GM18519 (cell line): ENCODE data around the gene RAD51D.
"Not testable (repeated sequence)": the region's sequence is repeated elsewhere in the genome, so short reads cannot be mapped to it uniquely, and the experiment has no call there.

Experiments used
- ATAC-seq: cut with Tn5 transposase; IDR thresholded peaks from one replicate; pipeline ENCODE4 v1.9.1; 2021; ENCODE audit warnings: mild to moderate bottlenecking, moderate library complexity; ENCODE audit not compliant: unreplicated experiment, low FRiP score

The RAD51D gene

DNA sequence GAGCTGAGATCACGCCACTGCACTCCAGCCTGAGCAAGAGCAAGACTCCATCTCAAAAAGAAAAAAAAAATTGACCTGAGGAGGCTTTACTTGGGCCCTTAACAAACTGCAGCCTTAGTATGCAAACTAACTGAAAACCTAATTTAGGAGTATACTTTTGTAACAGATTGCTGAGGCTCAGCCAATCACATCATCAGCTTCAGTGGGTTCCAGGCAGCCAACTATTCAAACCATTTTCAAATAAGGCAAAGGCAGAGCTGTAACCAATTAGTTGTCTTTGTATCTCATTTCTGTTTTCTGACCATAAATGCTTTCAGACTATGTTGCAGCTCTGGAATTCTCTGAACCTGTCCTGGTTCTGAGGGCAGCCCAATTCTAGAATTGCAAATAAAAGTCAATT, 23.9 kb downstream of the RAD51D start:
- no peak for ATAC-seq

DNA sequence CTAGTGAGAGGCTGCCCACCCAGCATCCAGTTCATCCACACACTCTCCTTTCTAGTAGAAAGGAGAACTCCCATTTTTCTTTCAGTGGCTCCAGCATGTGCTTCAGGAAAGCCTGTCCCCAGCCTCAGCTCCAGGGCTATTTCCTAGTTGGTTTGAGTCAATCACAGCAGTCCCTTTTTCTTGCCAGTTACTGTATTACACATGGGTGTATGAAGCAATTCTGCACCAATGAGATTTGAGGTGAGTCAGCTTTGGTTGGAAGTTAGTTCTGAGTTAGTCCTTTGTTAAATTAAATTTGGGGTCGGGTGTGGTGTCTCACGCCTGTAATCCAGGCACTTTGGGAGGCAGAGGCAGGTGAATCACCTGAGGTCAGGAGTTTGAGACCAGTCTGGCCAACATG, 24.8 kb downstream of the RAD51D start:
- no peak for ATAC-seq

DNA sequence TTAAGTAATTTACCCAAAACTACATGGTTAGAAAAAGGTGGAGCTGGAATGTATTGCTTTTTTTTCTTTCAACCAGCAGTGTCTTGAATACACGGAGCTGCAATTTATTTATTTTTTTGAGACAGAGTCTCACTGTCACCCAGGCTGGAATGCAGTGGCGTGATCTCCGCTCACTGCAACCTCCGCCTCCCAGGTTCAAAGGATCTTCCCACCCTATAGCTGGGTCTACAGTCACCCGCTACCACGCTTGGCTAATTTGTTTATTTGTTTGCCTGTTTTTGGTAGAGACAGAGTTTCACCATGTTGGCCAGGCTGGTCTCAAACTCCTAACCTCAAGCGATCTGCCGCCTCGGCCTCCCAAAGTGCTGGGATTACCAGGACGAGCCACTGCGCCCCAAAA, 29.0 kb downstream of the RAD51D start:
- not testable (repeated sequence) for ATAC-seq

DNA sequence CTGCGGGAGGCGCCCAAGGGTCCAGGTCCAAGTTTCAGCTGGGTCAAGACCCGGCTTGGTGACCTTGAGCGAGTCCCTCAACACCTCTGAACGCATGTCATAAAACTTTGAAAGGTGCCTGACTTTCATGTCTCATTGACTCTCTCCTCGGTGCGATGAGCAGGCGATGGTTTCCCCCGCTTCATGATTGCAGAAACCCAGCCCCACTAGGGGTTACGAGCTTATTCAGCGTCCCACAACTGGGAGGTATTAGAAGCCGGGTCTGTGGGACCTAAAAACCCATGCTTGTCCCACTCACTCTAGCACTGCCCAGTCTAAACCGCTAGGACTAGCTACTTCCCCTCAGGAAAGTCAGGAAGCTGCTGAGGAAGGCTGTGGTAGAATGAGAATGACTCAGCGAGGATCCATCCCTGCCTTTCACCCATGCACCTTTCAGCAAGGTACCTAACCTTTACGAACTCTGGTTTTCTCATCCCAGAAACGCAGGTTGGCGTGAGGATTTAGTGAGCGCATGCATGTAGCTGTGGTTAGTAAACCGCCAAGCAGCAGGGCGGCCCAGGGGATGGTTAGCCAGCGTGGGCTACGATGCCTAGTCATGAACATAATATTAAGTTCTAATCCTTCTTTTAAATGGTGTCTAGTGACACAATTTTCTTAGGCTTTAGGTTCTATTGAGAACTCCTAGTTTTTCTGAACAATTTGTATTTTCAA, 29.9 kb downstream of the RAD51D start:
- ATAC-seq = peak; percentile 6

DNA sequence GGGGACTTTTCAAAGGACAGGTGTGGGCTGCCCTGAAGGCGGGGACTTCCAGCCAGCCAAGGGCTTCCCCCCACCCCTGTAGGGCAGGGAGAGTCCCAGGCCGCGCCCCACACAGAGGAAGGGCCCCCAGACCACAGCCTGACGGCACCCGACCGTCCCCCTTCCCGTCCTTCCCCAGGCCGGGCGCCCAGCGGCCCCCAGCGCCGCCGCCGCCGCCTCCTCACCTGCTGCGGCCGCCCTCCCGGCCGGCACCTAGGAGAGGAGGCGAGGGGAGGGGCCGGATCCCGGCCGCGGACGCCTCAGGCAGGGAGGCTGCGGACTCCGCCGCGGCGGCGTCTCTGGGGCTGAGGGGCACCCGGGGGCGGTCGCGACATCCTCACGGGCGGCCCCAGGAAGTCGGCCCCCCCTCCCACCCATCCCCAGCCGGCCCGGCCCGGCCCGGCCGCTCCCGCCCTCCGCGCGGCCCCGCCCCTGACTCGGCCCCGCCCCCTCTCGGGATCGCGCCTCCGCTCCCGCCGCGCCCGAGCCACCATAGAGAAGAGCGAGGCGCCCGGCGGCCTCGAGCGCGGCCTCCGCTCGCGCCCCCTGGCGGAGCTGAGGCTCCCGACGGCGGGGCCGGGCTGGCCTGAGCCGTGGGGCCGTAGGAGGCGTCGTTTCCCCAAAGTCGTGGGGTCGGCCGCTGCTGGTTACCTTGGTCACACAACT, 30.6 kb downstream of the RAD51D start:
- ATAC-seq = peak; percentile 40

DNA sequence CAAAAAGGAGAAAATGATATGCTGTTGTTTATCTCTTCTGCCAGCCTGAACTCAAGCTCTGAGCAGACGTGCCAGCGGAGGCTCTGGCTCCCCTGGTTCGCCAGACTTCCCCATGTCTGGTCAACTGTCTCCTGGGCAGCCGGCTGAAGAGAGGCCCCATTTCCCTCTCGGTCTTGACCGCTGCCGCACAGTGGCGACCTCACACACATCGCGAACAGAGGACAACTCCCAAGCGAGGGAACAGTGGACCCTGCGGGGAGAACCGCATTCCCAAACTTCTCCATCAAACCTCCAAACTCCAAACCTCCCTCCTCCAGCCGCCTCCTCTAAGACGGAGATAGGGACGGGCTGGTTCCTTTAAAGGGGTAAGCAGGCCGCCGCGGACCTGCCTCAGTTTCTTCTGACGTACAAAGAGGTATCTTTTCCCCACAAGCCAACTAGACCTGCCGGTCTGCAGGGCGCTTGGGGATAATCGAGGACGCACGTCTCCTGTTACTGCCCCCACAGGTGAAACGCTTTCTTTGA, 31.2 kb downstream of the RAD51D start:
- no peak for ATAC-seq

DNA sequence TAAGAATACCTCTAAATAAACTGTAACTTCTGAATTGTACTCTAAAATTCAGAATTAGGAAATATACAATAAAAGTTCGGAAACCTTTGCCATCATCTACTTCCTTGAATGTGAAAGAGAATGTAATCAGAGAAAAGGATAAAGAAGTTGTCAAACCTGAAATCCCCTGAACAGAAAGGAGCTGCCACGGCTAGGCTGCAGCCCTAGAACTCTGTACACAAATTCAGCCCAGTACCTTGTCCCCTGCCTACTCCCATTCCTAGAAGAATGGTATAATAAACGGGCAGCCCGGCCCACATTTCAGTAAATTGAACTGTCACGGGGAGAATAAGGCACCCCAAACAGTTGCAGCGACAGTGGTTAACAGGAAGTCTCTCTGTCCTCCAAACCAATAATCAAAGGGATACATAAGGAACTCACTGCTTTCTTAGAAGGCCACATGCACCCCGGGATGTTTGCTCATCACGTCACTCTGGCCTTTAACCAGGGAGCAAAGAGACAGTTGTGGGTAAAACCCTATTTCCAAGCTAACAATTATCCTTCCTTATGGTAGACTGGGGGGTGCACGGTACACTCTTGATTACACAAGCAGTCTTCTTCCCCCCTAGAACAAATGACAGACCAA, 31.8 kb downstream of the RAD51D start:
- no peak for ATAC-seq

DNA sequence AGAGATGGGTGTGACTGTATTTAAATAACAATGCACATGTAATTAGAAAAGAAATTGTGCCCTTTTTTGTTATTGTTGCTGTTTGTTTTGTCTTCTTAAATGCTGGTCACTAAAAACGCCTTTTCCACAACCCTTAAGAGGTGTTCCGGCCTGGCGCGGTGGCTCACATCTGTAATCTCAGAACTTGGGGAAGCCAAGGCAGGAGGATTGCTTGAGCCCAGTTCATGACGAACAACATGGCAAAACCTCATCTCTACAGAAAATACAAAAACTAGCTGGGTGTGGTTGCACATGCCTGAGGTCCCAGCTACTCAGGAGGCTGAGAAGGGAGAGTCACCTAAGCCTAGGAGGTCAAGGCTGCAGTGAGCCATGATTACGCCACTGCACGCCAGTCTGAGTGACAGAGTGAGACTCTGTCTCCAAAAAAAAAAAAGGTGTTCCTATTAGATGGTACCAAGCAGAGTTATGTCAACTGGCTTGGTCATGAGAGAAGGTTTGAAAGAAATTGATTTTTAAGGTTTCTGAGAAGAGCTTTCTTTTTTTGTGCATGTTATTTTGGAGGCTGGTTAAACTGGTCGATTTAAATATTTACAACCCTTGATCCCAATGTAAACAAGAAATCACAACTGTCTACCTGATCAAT, 32.6 kb downstream of the RAD51D start:
- no peak for ATAC-seq

DNA sequence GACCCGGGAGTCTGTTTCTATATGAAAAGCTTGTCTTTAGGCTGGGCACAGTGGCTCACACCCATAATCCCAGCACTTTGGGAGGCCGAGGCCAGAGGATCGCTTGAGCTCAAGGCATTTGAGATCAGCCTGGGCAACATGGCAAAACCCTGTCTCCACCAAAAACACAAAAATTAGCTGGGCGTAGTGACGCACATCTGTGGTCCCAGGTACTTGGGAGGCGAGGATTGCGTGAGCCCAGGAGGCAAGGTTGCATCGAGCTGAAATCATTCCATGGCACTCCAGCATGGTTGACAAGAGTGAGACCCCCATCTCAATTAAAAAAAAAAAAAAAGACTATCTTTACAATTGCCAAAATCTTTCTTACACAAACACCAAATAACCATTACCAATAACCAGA, 33.5 kb downstream of the RAD51D start:
- ATAC-seq = no peak

DNA sequence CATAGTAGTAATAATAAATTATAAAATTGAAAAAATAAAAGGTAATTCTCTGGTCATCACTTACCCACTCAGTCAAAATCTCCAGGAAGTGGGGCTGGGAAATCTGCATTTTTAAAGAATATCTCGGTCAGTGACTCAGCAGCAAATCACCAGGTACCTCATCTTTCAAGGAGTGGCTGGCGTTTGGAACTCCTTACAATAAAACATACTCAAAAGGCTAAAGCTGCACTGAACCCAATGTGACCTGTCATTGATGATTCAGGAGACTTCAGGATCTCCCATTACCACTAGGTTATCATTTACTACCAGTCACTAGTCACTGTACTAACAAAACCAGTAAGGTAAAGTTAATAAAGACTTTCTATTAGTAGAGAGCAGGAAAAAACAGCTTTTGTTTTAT, 34.7 kb downstream of the RAD51D start:
- no peak for ATAC-seq

DNA sequence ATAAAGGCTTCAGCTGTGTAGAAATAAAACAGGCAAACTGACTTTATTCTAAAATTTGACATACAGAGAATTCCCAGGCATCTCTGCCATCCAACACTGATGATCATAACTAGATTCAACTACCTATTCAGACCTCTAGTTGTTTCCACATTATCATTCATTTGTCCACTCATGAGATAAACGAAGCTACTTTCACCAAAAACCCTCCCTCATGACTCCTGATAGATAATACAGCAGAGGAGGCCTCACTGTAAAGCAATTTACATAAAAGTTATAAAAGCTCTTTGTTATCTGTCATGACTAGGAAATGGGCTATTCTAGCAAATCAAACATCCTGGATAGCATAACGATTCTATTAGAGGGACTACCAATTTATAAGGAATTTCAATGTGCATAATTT, 36.6 kb downstream of the RAD51D start:
- no peak for ATAC-seq

DNA sequence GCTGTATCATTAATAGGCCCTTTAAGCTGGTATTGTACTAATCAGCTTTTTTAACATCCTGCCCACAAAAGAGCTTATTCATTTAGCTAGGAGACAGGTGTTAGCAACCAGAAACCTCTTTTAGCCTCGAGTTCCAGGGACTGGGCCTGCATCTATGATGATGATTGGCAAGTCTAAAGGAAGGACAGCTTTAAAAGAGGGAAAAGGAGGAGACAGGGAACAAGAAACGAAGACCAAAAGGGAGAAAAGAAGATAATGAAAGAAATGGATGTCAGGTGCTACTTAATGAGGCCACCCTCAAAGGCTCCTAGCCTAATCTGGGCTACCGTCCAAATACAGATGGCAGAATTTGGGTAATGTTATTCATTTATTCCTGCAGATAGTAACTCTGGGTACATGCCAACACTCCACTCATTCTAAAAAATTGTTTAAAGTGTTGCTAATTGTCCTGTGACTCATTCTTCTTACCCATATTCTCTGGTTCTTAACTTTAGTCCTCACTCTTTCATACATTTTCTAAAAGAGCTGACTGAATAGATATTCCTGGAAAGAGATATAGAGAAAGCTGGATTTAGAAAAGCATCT, 37.5 kb downstream of the RAD51D start:
- no peak for ATAC-seq

DNA sequence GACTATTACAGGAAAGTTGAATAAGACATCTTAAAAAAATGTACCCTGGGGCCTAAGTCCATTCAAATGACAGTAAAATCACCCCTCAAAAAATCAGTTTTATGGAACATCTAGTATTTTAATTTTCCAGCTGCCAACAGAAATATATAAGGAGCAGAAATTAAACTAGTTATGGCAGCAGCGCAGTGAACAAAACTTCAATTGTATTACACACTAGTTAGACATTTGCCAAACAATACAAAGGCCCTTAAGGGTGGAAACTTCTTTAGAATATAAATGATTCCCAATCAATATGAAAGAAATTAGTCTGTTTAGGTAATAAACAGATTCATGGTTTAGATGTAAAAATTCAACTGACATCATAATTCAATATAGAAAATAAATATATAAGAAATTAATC, 38.0 kb downstream of the RAD51D start:
- no peak for ATAC-seq

DNA sequence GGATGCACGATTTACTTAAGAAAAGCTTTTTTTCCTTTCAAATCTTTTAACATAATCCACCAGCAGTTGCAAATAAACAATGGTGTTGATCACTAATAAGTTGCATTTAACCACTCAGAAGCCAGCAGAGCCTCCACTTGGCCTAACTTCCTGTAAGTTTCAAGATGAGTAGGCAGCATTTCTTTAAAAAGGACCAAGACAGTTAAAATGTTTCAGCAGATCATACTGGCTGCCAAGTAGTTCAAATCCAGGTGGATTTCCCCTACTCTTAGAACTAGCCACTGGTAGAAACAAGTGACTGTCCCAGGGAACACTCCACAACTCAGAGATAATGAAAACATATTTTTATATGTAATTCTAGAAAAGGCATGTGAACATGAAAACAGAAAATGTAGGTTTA, 39.1 kb downstream of the RAD51D start:
- ATAC-seq = no peak

DNA sequence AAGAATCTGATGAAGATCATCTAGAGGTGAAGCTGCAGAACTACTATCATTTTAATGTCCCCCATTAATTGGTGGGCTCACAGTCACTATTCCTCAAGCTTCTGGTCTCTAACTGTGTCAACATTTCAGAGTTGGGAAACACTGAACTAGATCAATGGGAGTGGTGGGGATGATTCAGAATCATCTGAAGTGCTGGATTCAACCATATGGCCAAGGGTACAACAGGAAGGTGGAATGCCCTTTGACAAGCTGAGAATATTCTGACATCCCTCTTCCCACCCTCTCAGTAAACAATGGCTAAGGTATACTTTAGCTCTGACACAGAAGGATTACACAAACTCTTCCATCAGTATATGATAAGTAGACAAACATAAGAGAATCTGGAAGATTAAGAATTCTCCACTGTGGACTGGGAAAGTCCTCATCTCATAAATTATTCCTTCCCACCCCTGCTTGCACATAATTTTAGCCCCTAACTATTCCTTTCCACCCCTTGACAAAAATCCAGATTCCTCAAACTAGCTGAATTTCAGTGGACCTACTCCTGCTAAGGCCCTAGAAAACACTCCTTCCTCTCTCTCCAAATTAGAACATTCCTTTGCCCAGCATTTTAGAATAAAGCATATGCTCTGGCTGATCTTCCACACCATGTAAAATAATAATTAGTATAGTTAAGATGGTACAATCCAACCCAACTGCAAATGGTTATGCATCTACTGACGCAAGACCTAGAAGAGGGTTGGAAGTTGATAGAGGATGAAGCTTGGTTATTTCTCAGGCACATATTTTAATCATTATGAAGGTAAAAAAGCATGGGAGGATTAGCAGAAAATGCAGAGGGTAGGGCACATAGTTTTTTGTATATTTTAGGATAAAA, 39.9 kb downstream of the RAD51D start:
- no peak for ATAC-seq

DNA sequence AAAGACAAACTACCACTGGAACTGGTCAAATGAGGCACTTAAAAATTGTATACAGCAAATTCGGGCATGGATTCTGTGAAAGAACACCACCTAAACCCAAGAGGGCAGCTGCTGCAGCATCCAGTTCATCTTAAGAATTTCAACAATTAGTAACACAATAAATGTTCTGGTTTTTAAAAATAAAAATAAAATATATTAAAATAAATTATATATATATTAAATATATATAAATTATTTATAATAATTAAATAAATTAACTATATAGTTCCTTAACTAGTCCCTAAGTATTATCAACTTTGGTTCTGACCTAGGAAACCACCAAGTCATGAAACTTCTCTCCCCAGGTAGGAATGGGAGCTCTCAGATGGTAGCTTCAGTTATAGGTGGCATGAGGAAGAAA, 42.8 kb downstream of the RAD51D start:
- ATAC-seq = no peak

DNA sequence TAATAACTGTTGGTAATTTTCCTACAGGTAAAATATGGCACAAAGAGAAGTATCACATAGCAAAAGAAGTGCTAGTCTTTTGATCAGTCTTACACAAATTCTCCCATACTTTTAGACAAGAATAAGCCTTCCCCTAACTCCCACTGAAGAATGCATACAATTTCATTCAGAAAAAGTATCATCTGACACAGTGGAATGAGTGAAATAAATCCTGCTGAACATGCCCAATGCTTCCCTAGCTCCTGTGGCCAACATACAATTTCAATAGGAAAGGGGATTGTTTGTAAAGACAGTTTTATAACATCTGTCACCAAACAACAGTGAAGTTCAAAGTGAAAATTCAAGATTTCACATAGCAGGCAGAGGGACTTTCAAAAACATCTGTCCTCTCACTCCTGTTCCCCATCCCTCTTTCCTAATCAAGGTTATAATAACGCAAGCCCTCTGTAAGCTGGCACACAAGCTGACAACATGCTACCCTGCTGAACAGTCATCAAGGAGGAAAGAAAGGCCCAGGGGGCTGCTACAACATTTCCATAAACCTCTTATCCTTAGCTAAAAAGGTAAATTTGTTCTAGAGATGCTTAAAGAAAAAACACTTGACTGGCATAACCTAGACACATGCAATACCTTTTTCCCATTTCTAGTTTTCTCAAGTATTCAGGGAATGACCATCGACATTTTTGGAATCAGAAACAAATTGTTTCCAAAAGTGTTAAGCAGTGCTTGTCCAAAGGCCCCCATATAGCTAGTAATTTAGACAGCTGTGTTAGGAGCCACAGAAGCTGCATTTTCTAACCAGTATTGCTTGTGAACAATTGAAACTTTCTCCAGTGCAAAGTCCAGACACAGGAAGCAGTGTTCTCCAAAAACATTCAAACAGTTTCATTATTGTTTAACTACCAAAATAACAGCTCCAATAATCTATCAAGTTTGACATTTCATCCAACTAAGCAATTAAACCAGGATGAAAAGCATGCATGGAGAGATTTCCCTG, 44.7 kb downstream of the RAD51D start:
- no peak for ATAC-seq

DNA sequence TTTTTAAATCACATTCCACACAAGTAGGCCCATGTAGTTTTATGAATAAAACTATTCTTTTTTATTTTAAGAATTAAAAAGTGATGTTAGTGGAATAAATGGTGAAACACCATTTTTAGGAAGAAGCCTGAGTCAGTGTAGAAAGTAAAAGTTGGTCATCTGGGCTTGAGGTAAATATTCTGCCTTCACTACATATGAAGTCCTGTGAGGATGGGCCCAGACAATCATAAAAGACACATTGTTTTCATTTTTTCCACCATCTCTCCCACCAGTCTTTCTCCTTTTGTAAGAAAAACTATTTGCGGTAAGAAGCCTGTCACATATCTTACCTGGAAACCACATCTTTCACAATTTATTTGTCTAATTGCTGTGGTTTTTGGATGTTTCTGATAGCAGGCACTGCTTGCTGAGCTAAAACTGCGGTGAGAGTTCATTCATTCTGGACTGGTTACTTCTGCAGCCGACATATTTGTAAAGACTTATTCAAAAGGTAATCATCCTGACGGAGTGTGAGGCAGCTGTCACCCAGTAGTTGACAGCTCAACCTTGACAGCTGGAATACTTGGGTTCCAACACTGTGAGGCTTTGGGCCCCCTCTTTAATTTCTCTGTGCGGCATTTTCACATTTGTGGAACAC, 45.6 kb downstream of the RAD51D start:
- ATAC-seq = no peak
